ENCODE results near the gene GPBP1L1. TPM values are rescaled to one million over a fixed set of nuclear protein-coding genes. Genes with fewer than 3 reads are reported as not detected.
"Not testable (repeated sequence)": the region's sequence is repeated elsewhere in the genome, so short reads cannot be mapped to it uniquely, and the experiment has no call there.

Gene GPBP1L1, protein sequence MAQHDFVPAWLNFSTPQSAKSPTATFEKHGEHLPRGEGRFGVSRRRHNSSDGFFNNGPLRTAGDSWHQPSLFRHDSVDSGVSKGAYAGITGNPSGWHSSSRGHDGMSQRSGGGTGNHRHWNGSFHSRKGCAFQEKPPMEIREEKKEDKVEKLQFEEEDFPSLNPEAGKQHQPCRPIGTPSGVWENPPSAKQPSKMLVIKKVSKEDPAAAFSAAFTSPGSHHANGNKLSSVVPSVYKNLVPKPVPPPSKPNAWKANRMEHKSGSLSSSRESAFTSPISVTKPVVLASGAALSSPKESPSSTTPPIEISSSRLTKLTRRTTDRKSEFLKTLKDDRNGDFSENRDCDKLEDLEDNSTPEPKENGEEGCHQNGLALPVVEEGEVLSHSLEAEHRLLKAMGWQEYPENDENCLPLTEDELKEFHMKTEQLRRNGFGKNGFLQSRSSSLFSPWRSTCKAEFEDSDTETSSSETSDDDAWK
- total RNA-seq = 96.4 and 97.4 TPM in 2 replicates

DNA sequence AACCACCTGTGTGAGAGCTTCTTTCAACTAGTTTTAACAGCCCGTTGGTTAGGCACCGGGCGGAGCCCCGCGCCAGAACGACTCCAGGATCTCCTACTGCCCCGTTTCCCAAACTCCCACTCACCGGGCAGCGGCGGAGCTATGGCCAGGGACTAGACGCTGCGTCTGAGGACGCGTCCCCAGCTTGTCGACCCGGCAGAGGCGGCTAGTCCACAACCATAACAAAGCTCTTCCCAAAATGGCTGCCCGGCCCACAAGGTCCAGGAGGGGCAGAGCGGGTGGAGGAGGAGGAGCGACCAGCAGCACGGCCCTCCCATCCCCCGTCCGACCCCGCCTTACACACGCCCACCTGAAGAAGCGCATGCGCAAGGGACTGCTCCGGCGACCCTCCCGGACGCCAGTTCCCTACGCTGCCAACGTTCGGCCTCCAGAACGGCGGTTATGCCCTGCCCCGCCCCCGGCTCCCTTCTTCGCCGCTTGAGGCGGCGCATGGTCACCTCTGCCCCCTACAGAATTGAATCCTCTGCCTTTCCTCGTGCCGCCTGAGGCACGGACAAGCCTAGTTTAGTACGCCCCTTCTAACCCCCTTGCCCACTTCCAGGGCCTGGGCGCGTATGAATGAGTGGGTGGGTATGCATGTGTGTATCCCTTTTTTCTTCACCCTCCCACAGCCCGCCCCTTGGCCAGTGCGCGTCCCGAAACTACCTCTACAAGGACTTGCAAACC, at the start of gene GPBP1L1:
Gene GPBP1L1, minus strand, starts transcription at position 246 of the 726 bp plus-strand sequence. CDS start 27,446 bp downstream, outside the sequence.
- intact Hi-C loops (cut with micrococcal nuclease) = loop anchor here (1.0 to 5.0 kb wide), 15 partner anchors 64 to 1646 kb away; partner anchors contain the start of genes CCDC163, CMPK1, IPP and KIF2C

DNA sequence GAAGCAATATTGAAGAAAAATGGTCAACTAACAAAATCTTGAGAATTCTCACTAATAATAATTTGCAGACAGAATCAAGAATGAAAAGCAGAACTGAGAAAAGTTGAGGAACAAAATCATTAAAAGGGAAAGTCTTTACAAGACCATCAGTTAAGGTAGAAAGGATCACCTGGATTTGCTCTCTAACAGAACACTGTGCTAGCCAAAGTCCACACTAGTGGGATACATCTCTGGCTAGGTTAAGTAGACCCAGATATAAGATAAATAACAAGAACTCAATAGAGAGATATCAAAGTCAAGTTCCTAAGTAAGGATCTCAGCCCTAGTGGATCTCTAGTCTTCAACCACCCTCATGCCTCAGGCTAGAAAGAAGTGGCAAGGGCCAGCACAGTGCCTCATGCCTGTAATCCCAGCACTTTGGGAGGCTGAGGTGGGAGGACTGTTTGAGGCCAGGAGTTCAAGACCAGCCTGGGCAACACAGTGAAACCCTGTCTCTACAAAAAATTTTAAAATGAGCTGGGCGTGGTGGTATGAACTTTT, 44.5 kb upstream of the GPBP1L1 start:
- intact Hi-C loops (cut with micrococcal nuclease) = no loop called here

DNA sequence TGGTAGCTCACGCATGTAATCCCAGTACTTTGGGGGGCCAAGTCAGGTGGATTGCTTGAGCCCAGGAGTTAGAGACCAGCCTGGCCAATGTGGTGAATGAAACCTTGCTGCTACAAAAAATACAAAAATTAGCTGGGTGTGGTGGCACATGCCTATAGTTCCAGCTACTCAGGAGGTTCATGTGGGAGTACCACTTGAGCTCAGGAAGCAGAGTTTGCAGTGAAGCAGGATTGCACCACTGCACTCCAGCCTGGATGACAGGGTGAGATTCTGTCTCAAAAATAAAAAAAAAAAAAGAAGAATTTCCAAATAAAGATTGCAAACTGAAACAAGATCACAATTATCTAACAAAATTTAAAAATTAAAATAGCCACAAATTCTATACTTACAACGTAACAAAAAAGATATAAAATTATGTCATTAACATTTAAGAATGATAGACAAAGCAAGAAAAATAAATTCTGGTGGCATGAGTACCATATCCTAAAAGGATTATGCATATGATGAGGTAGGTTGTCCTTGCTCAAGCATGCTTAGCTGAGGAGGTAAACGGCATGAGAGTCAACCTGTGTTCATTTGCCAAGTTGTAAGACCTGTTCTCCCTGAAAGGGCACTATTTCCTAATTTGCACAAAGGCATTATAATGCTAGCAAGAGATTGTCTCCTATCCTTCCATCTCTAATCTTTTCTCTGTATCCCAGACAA, 43.9 kb upstream of the GPBP1L1 start:
- intact Hi-C loops (cut with micrococcal nuclease) = no loop called here

DNA sequence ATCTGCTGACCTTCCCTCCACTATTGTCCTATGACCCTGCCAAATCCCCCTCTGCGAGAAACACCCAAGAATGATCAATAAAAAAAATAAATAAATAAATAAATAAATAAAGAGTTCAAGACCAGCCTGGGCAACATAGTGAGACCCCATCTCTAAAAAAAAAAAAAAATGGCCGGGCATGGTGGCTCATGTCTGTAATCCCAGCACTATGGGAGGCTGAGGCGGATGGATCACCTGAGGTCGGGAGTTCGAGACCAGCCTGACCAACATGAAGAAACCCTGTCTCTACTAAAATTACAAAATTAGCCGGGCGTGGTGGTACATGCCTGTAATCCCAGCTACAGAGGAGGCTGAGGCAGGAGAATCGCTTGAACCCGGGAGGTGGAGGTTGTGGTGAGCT, 39.7 kb upstream of the GPBP1L1 start:
- intact Hi-C loops (cut with micrococcal nuclease) = loop anchor here (2.0 kb wide), 1 partner anchor 79 kb away; no protein-coding TSS in a partner anchor

DNA sequence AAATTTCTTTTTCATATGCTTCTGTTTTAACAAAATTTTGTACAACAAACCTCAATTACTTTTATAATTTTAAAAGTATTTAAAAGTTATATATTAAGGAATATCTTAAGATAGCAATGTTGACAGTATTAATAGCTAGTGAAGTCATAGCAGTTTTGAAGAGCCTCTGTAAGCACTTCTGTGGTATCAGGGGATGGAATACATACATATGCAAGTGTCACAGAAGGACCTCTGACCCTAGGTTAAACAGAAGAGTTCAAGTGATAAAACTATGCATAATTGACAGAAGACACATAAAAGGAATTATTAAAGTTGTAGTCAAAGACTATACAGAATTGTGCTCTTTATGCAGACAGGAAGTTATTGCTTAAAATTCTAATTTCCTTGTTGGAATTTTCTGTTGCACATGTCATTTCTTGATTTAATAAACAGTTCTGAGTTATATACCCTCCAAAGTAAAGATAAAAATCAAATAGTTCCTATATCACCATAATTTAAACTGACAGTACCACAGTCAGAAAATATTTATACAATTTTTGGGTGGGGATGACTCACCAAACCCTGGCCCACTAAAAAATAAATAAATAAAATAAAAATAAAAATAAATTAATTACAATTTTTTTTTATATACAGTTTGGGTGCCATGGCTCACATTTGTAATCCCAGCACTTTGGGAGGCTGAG, 37.1 kb upstream of the GPBP1L1 start:
- intact Hi-C loops (cut with micrococcal nuclease) = no loop called here

DNA sequence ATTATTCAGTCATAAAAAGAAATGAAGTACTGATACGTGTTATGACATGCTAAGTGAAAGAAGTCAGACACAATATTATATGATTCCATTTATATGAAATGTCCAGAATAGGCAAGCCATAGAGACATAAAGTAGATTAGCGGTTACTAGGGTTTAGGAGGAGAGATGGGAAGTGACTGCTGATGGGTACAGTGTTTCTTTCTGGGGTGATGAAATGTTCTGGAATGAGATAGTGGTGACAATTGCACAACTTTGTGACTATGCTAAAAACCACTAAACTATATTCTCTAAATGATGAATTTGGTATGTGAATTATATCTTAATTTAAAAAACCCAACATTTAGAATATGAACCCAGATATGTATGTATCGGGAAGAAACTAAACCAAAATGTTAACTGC, 36.5 kb upstream of the GPBP1L1 start:
- intact Hi-C loops (cut with micrococcal nuclease) = no loop called here

DNA sequence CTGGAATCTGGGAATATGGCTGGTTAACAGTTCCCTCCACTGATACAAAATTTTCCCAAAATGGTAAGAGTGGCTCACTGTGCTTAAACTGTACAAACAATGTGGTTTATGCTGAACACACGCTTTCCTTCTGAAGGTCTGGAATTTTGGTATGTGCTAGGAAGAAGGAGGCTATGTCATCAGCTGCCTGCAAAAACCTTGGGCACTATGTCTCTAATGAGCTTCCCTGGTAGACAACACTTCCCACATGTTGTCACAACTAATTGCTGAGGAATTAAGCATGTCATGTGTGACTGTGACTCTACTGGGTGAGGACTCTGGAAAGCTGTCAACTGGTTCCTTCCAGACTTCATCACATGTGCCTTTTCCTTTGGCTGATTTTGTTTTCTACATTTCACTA, 34.9 kb upstream of the GPBP1L1 start:
- intact Hi-C loops (cut with micrococcal nuclease) = no loop called here

DNA sequence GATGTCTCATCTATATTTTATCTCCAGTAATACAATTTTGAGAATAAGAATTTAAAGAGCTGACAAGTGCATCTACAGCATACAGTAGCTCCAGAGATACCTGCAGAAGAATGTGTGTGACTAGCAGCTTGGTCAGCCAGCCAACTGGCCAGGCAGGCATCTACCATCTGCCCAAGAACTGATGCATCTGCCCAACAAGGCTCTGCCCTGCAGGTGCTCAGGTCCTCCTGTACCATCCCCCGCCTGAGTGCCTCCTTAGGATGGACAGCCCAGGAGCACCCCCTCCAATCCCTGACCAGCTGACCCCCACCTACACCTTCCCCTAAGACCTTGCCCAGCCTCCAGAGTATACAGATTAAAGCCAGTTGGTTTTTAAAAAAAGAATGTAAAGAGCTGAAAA, 32.0 kb upstream of the GPBP1L1 start:
- intact Hi-C loops (cut with micrococcal nuclease) = no loop called here

DNA sequence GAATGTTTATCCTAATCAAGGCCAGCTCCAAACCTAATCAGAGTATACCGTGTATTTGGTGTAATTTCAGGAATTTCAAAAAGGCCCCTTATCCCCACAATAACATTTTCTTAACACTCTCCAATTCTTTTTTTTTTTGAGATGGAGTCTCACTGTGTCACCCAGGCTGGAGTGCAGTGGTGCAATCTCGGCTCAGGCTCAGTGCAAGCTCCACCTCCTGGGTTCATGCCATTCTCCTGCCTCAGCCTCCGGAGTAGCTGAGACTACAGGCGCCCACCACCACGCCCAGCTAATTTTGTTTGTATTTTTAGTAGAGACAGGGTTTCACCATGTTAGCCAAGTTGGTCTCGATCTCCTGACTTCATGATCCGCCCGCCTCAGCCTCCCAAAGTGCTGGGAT, 31.1 kb upstream of the GPBP1L1 start:
- intact Hi-C loops (cut with micrococcal nuclease) = not testable (repeated sequence)

DNA sequence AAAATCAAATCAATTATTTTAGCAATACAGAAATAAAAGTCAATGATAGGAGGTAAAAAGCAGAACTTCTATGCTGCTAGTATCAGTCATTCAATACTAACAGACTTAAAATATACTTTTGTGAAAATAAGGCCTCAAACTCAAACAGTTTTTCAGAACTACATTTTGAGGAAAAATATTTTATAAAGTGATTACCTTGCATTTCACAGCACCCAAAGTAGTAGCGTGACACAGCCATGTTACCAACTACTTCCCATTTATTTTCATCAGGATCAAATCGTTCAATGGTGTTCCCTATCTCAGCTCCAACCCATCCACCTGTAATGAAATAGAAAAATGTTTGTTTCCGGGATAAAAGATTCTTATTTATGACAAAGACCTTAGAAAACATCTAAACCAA, 30.4 kb upstream of the GPBP1L1 start:
- intact Hi-C loops (cut with micrococcal nuclease) = no loop called here

DNA sequence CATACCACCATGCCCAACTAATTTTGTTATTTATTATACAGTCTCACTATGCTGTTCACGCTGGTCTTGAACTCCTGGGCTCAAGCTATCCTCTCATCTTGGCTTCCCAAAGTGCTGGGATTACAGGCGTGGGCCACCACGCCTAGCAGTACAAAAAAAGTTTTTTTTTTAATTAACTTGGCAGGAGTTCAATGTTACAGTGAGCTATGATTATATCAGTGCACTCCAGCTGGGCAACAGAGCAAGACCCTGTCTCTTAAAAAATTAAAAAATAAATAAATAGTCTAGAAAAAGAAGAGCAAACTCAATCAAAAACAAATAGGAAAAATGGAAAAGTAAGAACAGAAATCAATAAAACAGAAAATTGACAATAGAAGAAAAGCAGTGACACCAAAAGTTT, 27.4 kb upstream of the GPBP1L1 start:
- intact Hi-C loops (cut with micrococcal nuclease) = no loop called here

DNA sequence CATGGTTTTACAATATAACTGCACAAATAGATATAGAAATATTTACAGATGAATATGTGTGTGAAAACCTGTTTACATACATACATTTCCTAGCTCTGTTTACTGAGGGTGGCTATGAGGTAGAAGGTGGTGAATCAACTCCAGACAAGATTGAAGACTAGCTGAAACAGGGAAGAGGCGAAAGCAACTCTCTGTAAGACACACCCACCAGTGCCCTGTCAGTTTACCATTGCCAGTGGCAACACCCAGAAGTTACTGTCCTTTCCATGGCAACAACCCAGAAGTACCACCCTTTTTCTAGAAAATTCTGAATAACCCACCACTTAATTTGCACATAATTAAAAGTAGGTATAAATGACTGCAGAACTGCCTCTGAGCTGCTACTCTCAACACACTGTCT, 18.3 kb upstream of the GPBP1L1 start:
- intact Hi-C loops (cut with micrococcal nuclease) = no loop called here

DNA sequence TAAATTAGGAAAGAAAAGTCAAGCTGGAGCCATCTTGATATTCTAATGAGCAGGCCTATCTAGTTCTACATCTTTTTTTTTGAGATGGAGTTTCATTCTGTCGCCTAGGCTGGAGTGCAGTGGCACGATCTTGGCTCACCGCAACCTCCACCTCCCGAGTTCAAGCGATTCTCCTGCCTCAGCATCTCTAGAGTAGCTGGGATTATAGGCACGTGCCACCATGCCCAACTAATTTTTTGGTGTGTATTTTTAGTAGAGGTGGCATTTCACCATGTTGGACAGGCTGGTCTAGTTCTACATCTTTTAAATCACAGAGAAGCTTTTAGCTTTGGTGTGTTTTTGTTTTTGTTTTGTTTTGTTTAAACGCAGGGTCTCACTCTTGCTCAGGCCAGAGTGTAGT, 8.5 kb upstream of the GPBP1L1 start:
- intact Hi-C loops (cut with micrococcal nuclease) = no loop called here

DNA sequence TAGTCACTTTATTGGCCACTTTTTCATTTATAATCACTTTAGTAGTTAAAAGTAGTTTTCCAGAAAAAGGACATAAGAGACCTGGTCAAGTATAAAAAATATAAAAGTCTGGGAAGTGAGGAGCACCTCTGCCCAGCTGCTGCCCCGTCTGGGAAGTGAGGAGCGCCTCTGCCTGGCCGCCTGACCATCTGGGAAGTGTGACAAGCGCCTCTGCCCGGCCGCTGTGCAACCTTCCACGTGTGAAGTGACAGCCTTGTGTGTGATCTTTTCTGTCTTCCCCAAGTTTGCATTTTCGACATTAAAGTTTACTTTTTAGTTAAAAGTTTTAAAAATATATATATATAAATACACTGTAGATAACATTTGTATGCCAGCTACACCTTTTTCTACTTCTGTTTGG, 7.5 kb upstream of the GPBP1L1 start:
- intact Hi-C loops (cut with micrococcal nuclease) = not testable (repeated sequence)

DNA sequence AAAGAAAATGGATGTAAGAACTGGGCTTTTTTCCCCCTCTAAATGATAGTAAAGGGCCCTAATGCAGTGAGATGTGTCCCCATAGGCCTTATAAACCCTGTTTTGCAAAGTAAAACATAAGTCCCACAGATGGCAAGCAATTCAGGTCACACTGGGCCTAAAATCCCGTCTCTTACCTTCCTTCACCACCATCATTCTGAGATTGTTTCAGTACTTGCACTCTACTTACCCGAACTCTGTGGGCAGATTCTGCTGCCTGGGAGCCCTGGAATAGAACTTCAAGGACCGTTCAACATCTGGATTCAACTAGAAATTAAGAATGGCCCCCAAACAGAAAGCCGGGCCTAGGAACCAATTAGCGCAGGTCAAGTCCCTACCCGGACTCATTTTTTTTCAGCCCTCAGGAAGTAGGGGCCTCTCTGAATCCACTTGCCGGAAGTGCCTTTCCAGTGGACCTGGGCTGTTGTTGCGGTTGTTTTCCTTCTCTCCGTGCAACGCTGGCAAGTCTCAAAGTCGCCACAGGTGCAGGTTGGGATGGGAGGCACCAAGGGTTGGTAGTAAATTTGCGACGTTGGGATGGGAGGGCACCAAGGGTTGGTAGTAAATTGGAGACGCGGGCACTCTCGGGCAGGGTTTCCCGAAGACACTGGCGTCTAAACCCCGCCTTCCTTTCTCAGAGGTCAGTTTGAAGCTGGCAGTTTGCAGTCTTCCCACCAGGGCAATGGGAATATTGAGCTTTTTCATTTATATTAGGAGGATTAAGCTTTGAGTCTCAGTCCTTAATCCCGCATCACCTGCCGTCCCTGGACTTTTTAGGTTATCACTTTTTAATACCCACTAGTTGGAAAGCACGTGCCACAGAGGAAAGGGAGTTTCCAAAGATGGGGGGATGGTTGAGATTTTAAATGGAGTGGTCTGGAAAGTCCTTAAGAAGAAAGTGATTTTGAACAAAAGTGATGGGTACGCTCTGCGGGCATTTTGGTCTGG, 1.7 kb upstream of the GPBP1L1 start, which contains the start of gene TMEM69:
Gene TMEM69, plus strand, starts transcription at position 428 of the 987 bp plus-strand sequence. CDS start 2,888 bp downstream, outside the sequence.
- intact Hi-C loops (cut with micrococcal nuclease) = loop anchor here (1.0 to 5.0 kb wide), 13 partner anchors 104 to 1644 kb away; partner anchors contain the start of genes CCDC163, CMPK1, KIF2C and LRRC41

DNA sequence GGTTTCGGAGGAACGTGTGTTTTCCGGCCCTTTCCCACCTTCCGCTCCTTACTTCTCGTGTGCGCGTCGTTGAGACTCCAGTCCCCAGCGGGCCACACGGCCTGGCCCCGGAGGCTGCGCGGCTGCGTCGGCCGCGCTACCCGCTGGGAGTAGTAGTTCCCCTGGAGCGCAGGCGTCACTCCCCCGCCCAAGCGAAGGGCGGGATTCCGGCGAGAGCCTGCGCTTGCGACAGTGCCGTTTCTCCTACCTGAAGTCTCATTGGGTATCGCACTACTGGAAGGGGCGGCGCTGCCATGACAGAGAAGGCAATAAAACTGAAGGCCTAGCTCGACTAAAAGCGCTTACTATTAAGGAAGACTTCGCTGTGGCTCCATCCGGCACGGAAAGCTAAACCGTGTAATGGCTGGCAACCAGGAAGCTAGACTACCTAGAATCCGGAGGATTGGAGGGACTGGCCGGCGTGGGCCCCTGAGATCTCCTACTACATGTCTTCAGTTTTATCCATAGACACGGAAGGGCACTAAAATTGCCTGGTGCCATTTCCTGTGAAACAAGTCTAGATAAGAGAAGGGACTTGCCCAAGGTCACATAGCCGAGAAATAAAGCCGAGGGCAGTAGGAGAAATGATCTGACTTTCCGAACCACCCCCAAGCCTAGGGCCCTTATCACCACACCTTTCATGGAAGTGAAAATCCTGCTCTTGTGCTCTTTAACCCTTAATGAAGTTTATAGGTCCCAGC, 851 bp upstream of the GPBP1L1 start:
- intact Hi-C loops (cut with micrococcal nuclease) = loop anchor here (1.0 to 5.0 kb wide), 13 partner anchors 103 to 1645 kb away; partner anchors contain the start of genes CCDC163, CMPK1, KIF2C and LRRC41

DNA sequence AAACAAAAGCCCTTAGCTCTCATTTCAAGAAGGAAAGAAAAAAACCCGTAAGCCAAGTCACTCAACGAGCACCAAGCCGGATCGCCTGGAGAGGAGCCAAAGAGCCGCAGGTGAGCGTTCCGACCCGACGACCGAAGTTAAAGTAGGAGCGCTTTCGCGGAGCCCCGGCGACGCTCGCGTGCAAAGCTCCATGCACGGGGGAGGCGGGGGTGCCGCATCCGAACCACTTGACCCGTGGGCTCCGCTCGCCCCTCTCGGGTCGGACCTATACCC, 382 bp downstream of the GPBP1L1 start:
- intact Hi-C loops (cut with micrococcal nuclease) = loop anchor here (1.0 to 5.0 kb wide), 10 partner anchors 64 to 1646 kb away; partner anchors contain the start of genes CMPK1, IPP, KIF2C and MAST2

DNA sequence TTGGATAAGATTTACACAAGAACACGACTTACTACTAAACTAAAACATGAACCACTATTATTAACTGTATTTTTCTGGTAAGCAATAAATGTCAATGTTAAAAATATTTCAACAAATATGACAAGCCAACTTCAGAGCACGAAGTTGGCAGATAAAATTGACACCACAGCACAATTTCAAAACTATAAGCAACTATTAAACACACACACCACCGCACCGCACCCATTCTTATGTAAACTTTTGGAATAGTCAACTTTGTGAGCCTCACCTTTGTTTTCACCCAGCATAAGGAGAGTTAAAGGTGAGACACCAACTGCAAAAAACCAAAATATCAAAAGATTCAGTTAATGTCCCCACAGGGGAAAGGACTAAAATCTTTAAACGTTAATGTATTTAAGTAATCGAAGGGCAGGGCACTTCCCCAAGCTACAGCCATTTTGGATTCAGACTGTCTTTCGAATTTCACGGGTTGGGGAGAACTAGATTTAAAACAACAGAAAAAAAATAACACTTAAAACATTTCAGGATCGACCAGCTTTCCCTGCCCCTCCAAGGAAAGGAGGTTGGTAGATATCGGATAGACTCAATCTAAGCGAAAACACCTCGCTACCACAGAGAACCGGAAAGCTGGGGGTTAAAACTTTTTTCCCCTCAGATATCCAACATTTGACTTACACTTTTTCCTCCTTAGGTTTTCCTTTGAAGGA, 872 bp downstream of the GPBP1L1 start:
- intact Hi-C loops (cut with micrococcal nuclease) = loop anchor here (1.0 to 5.0 kb wide), 10 partner anchors 65 to 1647 kb away; partner anchors contain the start of genes CMPK1, IPP, KIF2C and MAST2
